PC-3 (cell line): ENCODE measurements around the gene CACNA1D.

ENCODE experiments used
- EZH2 ChIP-seq: fragments of 300-600 bp; sonication (generic); IDR thresholded peaks from one replicate; pipeline ENCODE4 v1.6.1; 2017; ENCODE audit warnings: antibody characterized with exemption, mild to moderate bottlenecking, low read length; ENCODE audit not compliant: unreplicated experiment
- TF ChIP-seq, protein P1 (sequence below): fragments of 300-600 bp; sonication (generic); conservative IDR thresholded peaks from 2 replicates; pipeline ENCODE4 v1.5.1; 2017; ENCODE audit warnings: antibody characterized with exemption, low read depth, mild to moderate bottlenecking, low read length

GRCh38 chr3:53526704-53527055, 32.3 kb downstream of the CACNA1D start:
- TF ChIP-seq, protein P1, sequence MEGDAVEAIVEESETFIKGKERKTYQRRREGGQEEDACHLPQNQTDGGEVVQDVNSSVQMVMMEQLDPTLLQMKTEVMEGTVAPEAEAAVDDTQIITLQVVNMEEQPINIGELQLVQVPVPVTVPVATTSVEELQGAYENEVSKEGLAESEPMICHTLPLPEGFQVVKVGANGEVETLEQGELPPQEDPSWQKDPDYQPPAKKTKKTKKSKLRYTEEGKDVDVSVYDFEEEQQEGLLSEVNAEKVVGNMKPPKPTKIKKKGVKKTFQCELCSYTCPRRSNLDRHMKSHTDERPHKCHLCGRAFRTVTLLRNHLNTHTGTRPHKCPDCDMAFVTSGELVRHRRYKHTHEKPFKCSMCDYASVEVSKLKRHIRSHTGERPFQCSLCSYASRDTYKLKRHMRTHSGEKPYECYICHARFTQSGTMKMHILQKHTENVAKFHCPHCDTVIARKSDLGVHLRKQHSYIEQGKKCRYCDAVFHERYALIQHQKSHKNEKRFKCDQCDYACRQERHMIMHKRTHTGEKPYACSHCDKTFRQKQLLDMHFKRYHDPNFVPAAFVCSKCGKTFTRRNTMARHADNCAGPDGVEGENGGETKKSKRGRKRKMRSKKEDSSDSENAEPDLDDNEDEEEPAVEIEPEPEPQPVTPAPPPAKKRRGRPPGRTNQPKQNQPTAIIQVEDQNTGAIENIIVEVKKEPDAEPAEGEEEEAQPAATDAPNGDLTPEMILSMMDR = no peak
- TF ChIP-seq EZH2 = no peak
